HCT116 (cell line): ENCODE measurements around the gene HEPACAM. TPM values are rescaled to one million over a fixed set of nuclear protein-coding genes. Genes with fewer than 3 reads are reported as not detected.

Source experiments
- ATF3 ChIP-seq: IDR thresholded peaks from 2 replicates; pipeline ENCODE4 v1.6.1; 2012
- CBX3 ChIP-seq: IDR thresholded peaks from 2 replicates; pipeline ENCODE4 v1.6.1; 2012; ENCODE audit warnings: low read depth
- ELF1 ChIP-seq: IDR thresholded peaks from 2 replicates; pipeline ENCODE4 v1.6.1; 2012; ENCODE audit warnings: low read depth, borderline replicate concordance
- EZH2 ChIP-seq: fragments of 200-600 bp; sonication (generic); IDR thresholded peaks from 2 replicates; pipeline ENCODE4 v1.6.1; 2017; ENCODE audit warnings: antibody characterized with exemption, mixed run types
- EZH2phosphoT487 ChIP-seq: fragments of 200-600 bp; IDR thresholded peaks from 2 replicates; pipeline ENCODE4 v1.6.1; 2018; ENCODE audit warnings: antibody characterized with exemption, borderline replicate concordance
- FOSL1 ChIP-seq: IDR thresholded peaks from 2 replicates; pipeline ENCODE4 v1.6.1; 2012; ENCODE audit warnings: low read depth
- JUND ChIP-seq: IDR thresholded peaks from 2 replicates; pipeline ENCODE4 v1.6.1; 2012
- POLR2A ChIP-seq: IDR thresholded peaks from 2 replicates; pipeline ENCODE4 v1.7.0; 2011; ENCODE audit warnings: borderline replicate concordance; ENCODE audit not compliant: insufficient read depth, insufficient read length; ENCODE audit errors: extremely low read depth
- RAD21 ChIP-seq: IDR thresholded peaks from 2 replicates; pipeline ENCODE4 v1.6.1; 2012; ENCODE audit warnings: low read depth, mild to moderate bottlenecking
- SIN3A ChIP-seq: IDR thresholded peaks from 2 replicates; pipeline ENCODE4 v1.6.1; 2012; ENCODE audit warnings: low read depth
- SP1 ChIP-seq: IDR thresholded peaks from 2 replicates; pipeline ENCODE4 v1.6.1; 2012; ENCODE audit warnings: low read depth
- SRF ChIP-seq: IDR thresholded peaks from 2 replicates; pipeline ENCODE4 v1.6.1; 2012; ENCODE audit warnings: low read depth
- ZNF274 ChIP-seq: fragments of 200-500 bp; sonication (Bioruptor generic); IDR thresholded peaks from 2 replicates; pipeline ENCODE4 v1.6.1; 2014; ENCODE audit warnings: mild to moderate bottlenecking, low read depth, low read length, inconsistent platforms
- total RNA-seq: library from RNA; stranded (reverse); gene quantifications from one replicate; pipeline ENCODE4 v1.2.1, GENCODE V29; 2021; ENCODE audit not compliant: unreplicated experiment
- TF ChIP-seq, protein P1 (sequence below): IDR thresholded peaks from 2 replicates; pipeline ENCODE4 v1.6.1; 2011; ENCODE audit warnings: mild to moderate bottlenecking, low read length, moderate library complexity; ENCODE audit not compliant: insufficient replicate concordance; ENCODE audit errors: extremely low read depth
- TF ChIP-seq, protein P2 (sequence below), 3 experiments: fragments of 200-600 bp in 1 of 3; sonication (generic) in 1 of 3; IDR thresholded peaks in 2 of 3; conservative IDR thresholded peaks in 1 of 3; 2 replicates each; pipeline ENCODE4 v1.5.1; 2012 to 2017; ENCODE audit warnings: low read depth in 2 of 3, low read length in 2 of 3, antibody characterized with exemption in 1 of 3, borderline replicate concordance in 1 of 3, control low read depth in 1 of 3, mild to moderate bottlenecking in 1 of 3, mixed read lengths in 1 of 3, mixed run types in 1 of 3, moderate library complexity in 1 of 3; ENCODE audit not compliant: insufficient read depth in 1 of 3

Gene HEPACAM
- total RNA-seq, 1 experiment from 2014 or later = not detected

DNA sequence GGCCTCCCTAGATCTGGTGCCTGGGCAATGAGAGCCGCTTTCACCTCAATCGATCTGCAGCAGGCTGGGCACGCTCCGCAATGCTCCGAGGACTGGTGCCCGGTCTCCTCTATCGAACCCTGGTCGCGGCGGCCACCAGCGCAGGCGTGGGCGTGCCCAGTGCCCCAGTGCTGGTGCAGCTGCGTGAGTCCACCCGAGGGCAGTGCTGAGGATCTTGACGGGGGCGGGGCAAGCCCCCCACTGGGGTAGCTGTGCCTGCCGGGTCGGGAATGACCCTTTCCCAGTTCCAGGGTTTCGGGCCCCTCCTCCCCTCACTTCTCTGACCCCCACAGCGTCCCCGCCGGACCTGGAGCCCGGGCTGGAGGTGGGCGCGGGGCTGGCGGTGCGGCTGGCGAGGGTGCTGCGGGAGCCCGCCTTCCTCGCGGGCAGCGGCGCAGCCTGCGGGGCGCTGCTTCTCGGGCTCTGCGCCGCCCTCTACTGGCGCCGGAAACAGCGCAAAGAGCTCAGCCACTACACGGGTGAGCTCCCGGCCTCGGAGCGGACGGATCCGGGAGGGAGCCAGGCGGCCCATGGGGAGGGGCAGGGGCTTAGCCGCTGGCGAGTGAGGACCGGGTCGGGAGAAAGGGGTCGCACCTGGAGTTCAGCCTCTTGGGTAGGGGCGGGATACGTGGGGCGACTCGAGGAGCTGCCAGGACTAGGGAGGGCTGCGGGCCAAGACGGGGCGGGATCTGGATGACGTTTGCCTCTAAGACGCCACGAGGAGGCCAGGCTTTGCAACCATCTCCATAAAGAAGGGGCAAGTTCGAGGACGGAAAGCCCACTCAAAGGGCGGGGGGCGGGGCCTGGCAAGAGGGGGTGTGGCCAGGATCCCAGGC is 59.7 kb downstream of the HEPACAM start (continued):
- TF ChIP-seq, protein P1, sequence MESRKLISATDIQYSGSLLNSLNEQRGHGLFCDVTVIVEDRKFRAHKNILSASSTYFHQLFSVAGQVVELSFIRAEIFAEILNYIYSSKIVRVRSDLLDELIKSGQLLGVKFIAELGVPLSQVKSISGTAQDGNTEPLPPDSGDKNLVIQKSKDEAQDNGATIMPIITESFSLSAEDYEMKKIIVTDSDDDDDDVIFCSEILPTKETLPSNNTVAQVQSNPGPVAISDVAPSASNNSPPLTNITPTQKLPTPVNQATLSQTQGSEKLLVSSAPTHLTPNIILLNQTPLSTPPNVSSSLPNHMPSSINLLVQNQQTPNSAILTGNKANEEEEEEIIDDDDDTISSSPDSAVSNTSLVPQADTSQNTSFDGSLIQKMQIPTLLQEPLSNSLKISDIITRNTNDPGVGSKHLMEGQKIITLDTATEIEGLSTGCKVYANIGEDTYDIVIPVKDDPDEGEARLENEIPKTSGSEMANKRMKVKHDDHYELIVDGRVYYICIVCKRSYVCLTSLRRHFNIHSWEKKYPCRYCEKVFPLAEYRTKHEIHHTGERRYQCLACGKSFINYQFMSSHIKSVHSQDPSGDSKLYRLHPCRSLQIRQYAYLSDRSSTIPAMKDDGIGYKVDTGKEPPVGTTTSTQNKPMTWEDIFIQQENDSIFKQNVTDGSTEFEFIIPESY = no peak
- TF ChIP-seq SP1 (peak; percentile 40; the same call in 1 of the 2 replicates), CBX3 (no peak; the same call in 1 of the 2 replicates), JUND (no peak), ZNF274 (no peak), POLR2A (peak; percentile 15), EZH2 (no peak), RAD21 (peak; percentile 34), SIN3A (no peak), ELF1 (no peak), EZH2phosphoT487 (no peak), FOSL1 (no peak), SRF (no peak), ATF3 (no peak)
- TF ChIP-seq, protein P2, sequence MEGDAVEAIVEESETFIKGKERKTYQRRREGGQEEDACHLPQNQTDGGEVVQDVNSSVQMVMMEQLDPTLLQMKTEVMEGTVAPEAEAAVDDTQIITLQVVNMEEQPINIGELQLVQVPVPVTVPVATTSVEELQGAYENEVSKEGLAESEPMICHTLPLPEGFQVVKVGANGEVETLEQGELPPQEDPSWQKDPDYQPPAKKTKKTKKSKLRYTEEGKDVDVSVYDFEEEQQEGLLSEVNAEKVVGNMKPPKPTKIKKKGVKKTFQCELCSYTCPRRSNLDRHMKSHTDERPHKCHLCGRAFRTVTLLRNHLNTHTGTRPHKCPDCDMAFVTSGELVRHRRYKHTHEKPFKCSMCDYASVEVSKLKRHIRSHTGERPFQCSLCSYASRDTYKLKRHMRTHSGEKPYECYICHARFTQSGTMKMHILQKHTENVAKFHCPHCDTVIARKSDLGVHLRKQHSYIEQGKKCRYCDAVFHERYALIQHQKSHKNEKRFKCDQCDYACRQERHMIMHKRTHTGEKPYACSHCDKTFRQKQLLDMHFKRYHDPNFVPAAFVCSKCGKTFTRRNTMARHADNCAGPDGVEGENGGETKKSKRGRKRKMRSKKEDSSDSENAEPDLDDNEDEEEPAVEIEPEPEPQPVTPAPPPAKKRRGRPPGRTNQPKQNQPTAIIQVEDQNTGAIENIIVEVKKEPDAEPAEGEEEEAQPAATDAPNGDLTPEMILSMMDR (IDR thresholded peaks at IDR 0.05 in 2 of 3, conservative IDR thresholded peaks at IDR 0.05 in 1 of 3; ENCODE audit: borderline replicate concordance in 1 of 3, insufficient read depth in 1 of 3, low read depth in 2 of 3, low read length in 2 of 3) = peak; percentile 58 to 67 (median 66)
